ENCODE results near the gene ZNF189.
A peak's percentile ranks its signal among the peaks of the same experiment; 100 is the strongest.

ZNF189 gene

DNA sequence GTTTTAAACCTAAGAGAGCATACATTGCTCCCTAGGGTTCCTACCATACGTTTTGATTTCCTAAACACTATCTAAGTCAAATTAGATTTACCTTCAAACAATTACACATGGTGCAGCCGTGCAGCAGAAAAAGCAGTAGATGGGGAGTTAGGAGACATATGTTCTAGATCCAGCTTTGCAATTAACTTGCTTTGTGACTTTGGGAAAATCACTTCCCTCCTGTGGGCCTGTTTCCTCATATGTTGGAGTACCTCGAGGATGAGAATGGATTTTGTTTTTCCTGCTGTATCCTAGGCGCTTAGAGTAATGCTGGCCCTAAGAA, 944 bp upstream of the ZNF189 start:
- no peak for TF ChIP-seq CTCF (conservative IDR thresholded peaks at IDR 0.05)
- peak overlapping the region; percentile 80 for H3K27ac ChIP-seq

DNA sequence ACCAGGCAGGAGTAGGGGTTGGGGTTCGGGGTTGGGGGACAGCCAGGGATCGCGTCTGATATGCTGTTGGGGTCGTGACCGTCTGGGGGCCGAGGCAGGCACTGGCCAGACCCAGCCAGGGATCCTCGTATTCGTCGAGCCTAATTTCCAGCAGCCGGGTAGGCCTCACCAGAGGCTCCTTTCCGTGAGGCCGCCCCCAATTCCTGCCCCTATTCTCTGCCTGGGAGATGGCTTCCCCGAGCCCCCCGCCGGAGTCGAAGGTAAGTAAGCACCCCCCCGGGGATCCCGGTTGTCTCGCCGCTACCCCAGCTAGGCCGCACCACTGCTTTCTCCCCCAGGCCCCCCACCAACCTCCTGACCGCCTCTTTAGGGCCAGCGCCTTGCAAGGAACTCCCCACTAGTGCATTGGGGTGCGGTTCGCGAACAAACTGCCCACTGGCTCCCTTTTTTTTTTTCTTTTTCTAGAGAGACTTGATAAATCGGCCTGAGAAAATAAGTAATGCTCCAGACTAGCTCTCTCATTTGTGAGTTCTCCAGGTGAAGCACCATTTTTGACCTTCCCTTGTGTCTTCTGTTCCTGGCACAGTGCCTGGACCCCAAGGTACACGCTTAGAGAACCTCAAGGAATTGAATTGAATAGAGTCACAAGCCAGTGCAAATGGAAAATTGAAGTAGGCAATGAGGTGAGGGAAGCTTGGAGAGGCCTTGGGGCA, 435 bp downstream of the ZNF189 start:
- TF ChIP-seq CTCF (conservative IDR thresholded peaks at IDR 0.05), result no peak
- H3K27ac ChIP-seq, result peak overlapping the region; percentile 80

DNA sequence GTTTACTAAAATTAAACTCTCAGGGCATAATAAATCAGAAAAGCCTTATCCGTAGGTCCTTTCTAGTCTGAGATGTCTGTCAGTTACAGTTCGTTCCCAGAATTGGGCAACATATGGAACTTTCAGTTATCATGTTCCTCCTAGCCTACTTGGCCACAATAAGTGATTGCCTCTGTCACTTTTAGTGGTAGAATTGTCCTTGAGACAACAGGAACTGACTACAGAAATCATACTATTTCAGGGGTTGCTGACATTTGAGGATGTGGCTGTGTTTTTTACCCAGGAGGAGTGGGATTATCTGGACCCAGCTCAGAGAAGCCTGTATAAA, 956 bp downstream of the ZNF189 start:
- peak overlapping the region; percentile 80; the same call in 1 of the 2 replicates for H3K27ac ChIP-seq
- TF ChIP-seq CTCF (conservative IDR thresholded peaks at IDR 0.05), result no peak

- no peak overlapping the region for H3K27ac ChIP-seq
- TF ChIP-seq CTCF (conservative IDR thresholded peaks at IDR 0.05), result no peak
These were observed 1.5 kb downstream of the ZNF189 start for GRCh38 chr9:101400120-101400519.

- no peak overlapping the region for H3K27ac ChIP-seq
- TF ChIP-seq CTCF (conservative IDR thresholded peaks at IDR 0.05), result no peak
These were observed 5.0 kb downstream of the ZNF189 start for GRCh38 chr9:101403516-101404285.

- H3K27ac ChIP-seq, result no peak overlapping the region
- TF ChIP-seq CTCF (conservative IDR thresholded peaks at IDR 0.05), result no peak
These were observed 9.9 kb downstream of the ZNF189 start for GRCh38 chr9:101408374-101409078.

DNA sequence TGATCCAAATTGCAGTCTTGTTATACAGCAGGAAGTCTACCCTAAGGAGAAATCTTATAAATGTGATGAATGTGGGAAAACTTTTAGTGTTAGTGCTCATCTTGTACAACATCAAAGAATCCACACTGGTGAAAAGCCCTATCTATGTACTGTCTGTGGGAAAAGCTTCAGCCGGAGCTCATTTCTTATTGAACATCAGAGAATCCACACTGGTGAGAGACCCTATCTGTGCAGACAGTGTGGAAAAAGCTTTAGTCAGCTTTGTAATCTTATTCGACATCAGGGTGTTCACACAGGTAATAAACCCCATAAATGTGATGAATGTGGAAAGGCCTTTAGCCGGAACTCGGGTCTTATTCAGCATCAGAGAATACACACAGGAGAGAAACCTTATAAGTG, 10.4 kb downstream of the ZNF189 start:
- no peak overlapping the region for H3K27ac ChIP-seq
- TF ChIP-seq CTCF (conservative IDR thresholded peaks at IDR 0.05), result no peak
